HepG2 (cell line): ENCODE measurements around the gene NPAS2. TPM values are rescaled to one million over a fixed set of nuclear protein-coding genes. Genes with fewer than 3 reads are reported as not detected.

Experiments used
- CEBPG ChIP-seq: IDR thresholded peaks from 2 replicates; pipeline ENCODE4 v1.6.1; 2016
- CHCHD3 ChIP-seq: sonication (generic); formaldehyde crosslinking; IDR thresholded peaks from 2 replicates; pipeline ENCODE4 v1.8.0; 2022; ENCODE audit warnings: mild to moderate bottlenecking, missing genetic modification reagents, moderate library complexity
- ETV6 ChIP-seq: sonication (generic); formaldehyde crosslinking; conservative IDR thresholded peaks from 2 replicates; pipeline ENCODE4 v1.4.0; 2020; ENCODE audit warnings: missing genetic modification reagents
- FOXM1 ChIP-seq: sonication (generic); formaldehyde crosslinking; IDR thresholded peaks from 2 replicates; pipeline ENCODE4 v1.5.0; 2020; ENCODE audit warnings: missing genetic modification reagents
- KLF15 ChIP-seq: sonication (generic); formaldehyde crosslinking; IDR thresholded peaks from 2 replicates; pipeline ENCODE4 v1.8.1; 2023; ENCODE audit warnings: borderline replicate concordance, mild to moderate bottlenecking, inconsistent platforms, missing genetic modification reagents, mixed read lengths
- KLF16 ChIP-seq, 2 experiments: sonication (generic) in 1 of 2; formaldehyde crosslinking in 1 of 2; IDR thresholded peaks; 2 replicates each; pipeline versions ENCODE4 v1.6.1 to v1.8.0; 2016 to 2023; ENCODE audit warnings: missing genetic modification reagents in 2 of 2, missing compliant biosample characterization in 1 of 2
- MZF1 ChIP-seq: sonication (generic); formaldehyde crosslinking; IDR thresholded peaks from 2 replicates; pipeline ENCODE4 v1.8.1; 2023; ENCODE audit warnings: mild to moderate bottlenecking, missing genetic modification reagents, borderline replicate concordance
- PLRG1 ChIP-seq: fragments of 450-650 bp; conservative IDR thresholded peaks from 2 replicates; pipeline ENCODE4 v1.6.1; 2016
- SMAD3 ChIP-seq: sonication (generic); formaldehyde crosslinking; IDR thresholded peaks from 2 replicates; pipeline ENCODE4 v1.4.0; 2020; ENCODE audit warnings: missing genetic modification reagents
- ZBTB20 ChIP-seq: sonication (generic); formaldehyde crosslinking; IDR thresholded peaks from 2 replicates; pipeline ENCODE4 v1.8.1; 2023; ENCODE audit warnings: missing genetic modification reagents, low read depth, mild to moderate bottlenecking, borderline replicate concordance
- ZNF20 ChIP-seq: sonication (generic); formaldehyde crosslinking; IDR thresholded peaks from 2 replicates; pipeline ENCODE4 v1.4.0; 2020; ENCODE audit warnings: mild to moderate bottlenecking, moderate library complexity, missing genetic modification reagents
- ZNF256 ChIP-seq: sonication (generic); formaldehyde crosslinking; conservative IDR thresholded peaks from 2 replicates; pipeline ENCODE4 v1.4.0; 2020; ENCODE audit warnings: missing genetic modification reagents
- ZNF543 ChIP-seq: sonication (generic); formaldehyde crosslinking; IDR thresholded peaks from 2 replicates; pipeline ENCODE4 v1.4.0; 2020; ENCODE audit warnings: mild to moderate bottlenecking, missing genetic modification reagents
- ZNF777 ChIP-seq: sonication (generic); formaldehyde crosslinking; IDR thresholded peaks from 2 replicates; pipeline ENCODE4 v1.4.0; 2020; ENCODE audit warnings: missing genetic modification reagents
- ZSCAN20 ChIP-seq: sonication (generic); formaldehyde crosslinking; IDR thresholded peaks from 2 replicates; pipeline ENCODE4 v1.4.0; 2020; ENCODE audit warnings: missing genetic modification reagents, mild to moderate bottlenecking, borderline replicate concordance
- polyA plus RNA-seq, 8 experiments: library from polyadenylated mRNA; depleted of rRNA in 3 of 8; stranded (reverse) in 7 of 8; unstranded in 1 of 8; fragments of >200 nt; fragmentation: Illumina TruSeq in 4 of 8; extraction: Trizol in 4 of 8; gene quantifications; 2 replicates each; pipeline versions ENCODE4 v1.2.1 to v1.2.3, GENCODE V29; 2011 to 2016; ENCODE audit warnings: low read depth in 4 of 8, missing spikeins in 1 of 8, mixed read lengths in 1 of 8; ENCODE audit not compliant: insufficient read depth in 1 of 8
- total RNA-seq, 5 experiments: library from RNA; depleted of rRNA; stranded (reverse); fragments of >200 nt; fragmentation: Illumina TruSeq; extraction: Trizol; gene quantifications; 2 replicates each; pipeline ENCODE4 v1.2.3, GENCODE V29; 2016; ENCODE audit warnings: low read depth in 1 of 5
- TF ChIP-seq, protein P1 (sequence below): sonication (generic); formaldehyde crosslinking; IDR thresholded peaks from 2 replicates; pipeline ENCODE4 v1.5.1; 2020; ENCODE audit warnings: missing genetic modification reagents, mild to moderate bottlenecking, borderline replicate concordance
- TF ChIP-seq, protein P2 (sequence below): fragments of 450-650 bp; IDR thresholded peaks from 2 replicates; pipeline ENCODE4 v1.6.1; 2017
- TF ChIP-seq, protein P3 (sequence below): sonication (generic); formaldehyde crosslinking; IDR thresholded peaks from 2 replicates; pipeline ENCODE4 v1.4.0; 2020; ENCODE audit warnings: missing genetic modification reagents, mild to moderate bottlenecking, borderline replicate concordance

The NPAS2 gene
- total and polyA plus RNA-seq, 2 of the 13 experiments (the other 11 are each of a cell fraction or from before 2014, with no cell fraction given): 14.8 to 37.5 TPM

DNA sequence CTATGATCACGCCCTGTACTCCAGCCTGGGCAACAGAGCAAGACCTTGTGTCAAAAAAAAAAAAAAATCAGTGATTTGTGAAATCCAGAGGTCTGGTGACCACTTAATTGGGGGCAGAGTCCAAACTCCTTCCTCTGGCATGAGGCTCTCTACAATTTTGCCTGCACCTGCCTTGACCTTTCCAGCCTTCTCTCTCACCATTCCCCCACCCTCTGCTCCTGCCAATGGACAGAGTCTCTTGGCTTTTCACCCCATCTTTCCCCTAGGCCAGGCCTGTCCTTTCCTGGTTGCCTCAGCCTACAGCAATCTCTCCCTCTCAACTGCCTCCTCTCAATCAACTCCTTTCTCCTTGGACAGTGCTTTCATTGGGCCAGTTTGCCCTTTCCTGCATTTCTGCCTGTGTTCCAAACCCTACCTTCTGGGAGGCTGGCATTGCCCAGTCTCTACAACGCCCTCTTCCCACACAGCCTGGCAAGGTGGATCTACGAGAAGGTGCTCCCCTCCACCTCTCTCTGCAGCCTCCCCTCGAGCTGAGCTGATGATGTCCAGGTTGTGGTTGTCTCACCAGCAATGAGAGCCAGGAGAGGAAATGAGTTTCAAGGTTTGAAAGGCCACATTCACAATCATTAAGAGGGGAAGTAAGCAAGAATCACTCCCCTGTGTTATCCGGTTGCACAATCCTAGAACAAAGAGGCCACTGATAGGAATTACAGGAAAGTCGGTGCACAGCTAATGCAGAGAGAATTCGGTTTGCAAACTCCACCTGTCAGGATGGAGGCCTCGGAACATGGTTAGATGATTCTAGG lies 39.5 kb upstream of the NPAS2 start (continued):
- TF ChIP-seq, protein P1, sequence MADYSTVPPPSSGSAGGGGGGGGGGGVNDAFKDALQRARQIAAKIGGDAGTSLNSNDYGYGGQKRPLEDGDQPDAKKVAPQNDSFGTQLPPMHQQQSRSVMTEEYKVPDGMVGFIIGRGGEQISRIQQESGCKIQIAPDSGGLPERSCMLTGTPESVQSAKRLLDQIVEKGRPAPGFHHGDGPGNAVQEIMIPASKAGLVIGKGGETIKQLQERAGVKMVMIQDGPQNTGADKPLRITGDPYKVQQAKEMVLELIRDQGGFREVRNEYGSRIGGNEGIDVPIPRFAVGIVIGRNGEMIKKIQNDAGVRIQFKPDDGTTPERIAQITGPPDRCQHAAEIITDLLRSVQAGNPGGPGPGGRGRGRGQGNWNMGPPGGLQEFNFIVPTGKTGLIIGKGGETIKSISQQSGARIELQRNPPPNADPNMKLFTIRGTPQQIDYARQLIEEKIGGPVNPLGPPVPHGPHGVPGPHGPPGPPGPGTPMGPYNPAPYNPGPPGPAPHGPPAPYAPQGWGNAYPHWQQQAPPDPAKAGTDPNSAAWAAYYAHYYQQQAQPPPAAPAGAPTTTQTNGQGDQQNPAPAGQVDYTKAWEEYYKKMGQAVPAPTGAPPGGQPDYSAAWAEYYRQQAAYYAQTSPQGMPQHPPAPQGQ (CRISPR knock-in tag): no peak; the same call in 1 of the 2 replicates
- TF ChIP-seq ZNF20 (CRISPR knock-in tag) (0 out of 2 replicates have a peak, but pooled peaks have one; percentile 21), MZF1 (no peak; the same call in 1 of the 2 replicates), ZSCAN20 (CRISPR knock-in tag) (0 out of 2 replicates have a peak, but pooled peaks have one; percentile 66), CHCHD3 (no peak), KLF15 (0 out of 2 replicates have a peak, but pooled peaks have one; percentile 22), CEBPG (peak; percentile 100), PLRG1 (no peak), ZNF777 (CRISPR knock-in tag) (0 out of 2 replicates have a peak, but pooled peaks have one; percentile 40), SMAD3 (peak; percentile 93), FOXM1 (CRISPR knock-in tag) (0 out of 2 replicates have a peak, but pooled peaks have one; percentile 18), ZBTB20 (no peak; the same call in 1 of the 2 replicates), ZNF256 (CRISPR knock-in tag) (no peak), ETV6 (CRISPR knock-in tag) (peak; percentile 76), KLF16 (CRISPR knock-in tag; IDR thresholded peaks at IDR 0.05) (peak in 1 of 2 experiments; percentile 85; a peak in 2 of 4 replicates), ZNF543 (CRISPR knock-in tag) (peak; percentile 72)
- TF ChIP-seq, protein P2, sequence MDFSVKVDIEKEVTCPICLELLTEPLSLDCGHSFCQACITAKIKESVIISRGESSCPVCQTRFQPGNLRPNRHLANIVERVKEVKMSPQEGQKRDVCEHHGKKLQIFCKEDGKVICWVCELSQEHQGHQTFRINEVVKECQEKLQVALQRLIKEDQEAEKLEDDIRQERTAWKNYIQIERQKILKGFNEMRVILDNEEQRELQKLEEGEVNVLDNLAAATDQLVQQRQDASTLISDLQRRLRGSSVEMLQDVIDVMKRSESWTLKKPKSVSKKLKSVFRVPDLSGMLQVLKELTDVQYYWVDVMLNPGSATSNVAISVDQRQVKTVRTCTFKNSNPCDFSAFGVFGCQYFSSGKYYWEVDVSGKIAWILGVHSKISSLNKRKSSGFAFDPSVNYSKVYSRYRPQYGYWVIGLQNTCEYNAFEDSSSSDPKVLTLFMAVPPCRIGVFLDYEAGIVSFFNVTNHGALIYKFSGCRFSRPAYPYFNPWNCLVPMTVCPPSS: no peak
- TF ChIP-seq, protein P3, sequence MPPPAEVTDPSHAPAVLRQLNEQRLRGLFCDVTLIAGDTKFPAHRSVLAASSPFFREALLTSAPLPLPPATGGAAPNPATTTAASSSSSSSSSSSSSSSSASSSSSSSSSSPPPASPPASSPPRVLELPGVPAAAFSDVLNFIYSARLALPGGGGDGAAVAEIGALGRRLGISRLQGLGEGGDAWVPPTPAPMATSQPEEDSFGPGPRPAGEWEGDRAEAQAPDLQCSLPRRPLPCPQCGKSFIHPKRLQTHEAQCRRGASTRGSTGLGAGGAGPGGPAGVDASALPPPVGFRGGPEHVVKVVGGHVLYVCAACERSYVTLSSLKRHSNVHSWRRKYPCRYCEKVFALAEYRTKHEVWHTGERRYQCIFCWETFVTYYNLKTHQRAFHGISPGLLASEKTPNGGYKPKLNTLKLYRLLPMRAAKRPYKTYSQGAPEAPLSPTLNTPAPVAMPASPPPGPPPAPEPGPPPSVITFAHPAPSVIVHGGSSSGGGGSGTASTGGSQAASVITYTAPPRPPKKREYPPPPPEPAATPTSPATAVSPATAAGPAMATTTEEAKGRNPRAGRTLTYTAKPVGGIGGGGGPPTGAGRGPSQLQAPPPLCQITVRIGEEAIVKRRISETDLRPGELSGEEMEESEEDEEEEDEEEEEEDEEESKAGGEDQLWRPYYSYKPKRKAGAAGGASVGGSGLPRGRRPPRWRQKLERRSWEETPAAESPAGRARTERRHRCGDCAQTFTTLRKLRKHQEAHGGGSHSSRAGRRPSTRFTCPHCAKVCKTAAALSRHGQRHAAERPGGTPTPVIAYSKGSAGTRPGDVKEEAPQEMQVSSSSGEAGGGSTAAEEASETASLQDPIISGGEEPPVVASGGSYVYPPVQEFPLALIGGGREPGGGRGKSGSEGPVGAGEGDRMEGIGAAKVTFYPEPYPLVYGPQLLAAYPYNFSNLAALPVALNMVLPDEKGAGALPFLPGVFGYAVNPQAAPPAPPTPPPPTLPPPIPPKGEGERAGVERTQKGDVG (CRISPR knock-in tag): peak; percentile 76; the same call in 1 of the 2 replicates
